Measurements from ENCODE around the gene TCF20.

- TF ChIP-seq, protein P1, sequence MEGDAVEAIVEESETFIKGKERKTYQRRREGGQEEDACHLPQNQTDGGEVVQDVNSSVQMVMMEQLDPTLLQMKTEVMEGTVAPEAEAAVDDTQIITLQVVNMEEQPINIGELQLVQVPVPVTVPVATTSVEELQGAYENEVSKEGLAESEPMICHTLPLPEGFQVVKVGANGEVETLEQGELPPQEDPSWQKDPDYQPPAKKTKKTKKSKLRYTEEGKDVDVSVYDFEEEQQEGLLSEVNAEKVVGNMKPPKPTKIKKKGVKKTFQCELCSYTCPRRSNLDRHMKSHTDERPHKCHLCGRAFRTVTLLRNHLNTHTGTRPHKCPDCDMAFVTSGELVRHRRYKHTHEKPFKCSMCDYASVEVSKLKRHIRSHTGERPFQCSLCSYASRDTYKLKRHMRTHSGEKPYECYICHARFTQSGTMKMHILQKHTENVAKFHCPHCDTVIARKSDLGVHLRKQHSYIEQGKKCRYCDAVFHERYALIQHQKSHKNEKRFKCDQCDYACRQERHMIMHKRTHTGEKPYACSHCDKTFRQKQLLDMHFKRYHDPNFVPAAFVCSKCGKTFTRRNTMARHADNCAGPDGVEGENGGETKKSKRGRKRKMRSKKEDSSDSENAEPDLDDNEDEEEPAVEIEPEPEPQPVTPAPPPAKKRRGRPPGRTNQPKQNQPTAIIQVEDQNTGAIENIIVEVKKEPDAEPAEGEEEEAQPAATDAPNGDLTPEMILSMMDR (IDR thresholded peaks at IDR 0.05) = no peak
- TF ChIP-seq POLR2A (IDR thresholded peaks at IDR 0.05) = no peak
Observed at GRCh38 chr22:42256930-42257329, 13.5 kb downstream of the TCF20 start.

Data from tibial nerve (tissue), 3 donors.